A673 (cell line): ENCODE data around the gene PIGN.

ENCODE experiments used
- EZH2 ChIP-seq: fragments of 200-600 bp; sonication (generic); IDR thresholded peaks from 2 replicates; pipeline ENCODE4 v1.6.1; 2017; ENCODE audit warnings: borderline replicate concordance, low read depth, mild to moderate bottlenecking, mixed read lengths, antibody characterized with exemption, low read length; ENCODE audit not compliant: poor library complexity, severe bottlenecking
- TF ChIP-seq, protein P1 (sequence below): fragments of 300-800, 200-600 bp; sonication (generic); conservative IDR thresholded peaks from 2 replicates; pipeline ENCODE4 v1.5.1; 2017; ENCODE audit warnings: low read depth, mild to moderate bottlenecking, antibody characterized with exemption, low read length, moderate library complexity, mixed read lengths

DNA sequence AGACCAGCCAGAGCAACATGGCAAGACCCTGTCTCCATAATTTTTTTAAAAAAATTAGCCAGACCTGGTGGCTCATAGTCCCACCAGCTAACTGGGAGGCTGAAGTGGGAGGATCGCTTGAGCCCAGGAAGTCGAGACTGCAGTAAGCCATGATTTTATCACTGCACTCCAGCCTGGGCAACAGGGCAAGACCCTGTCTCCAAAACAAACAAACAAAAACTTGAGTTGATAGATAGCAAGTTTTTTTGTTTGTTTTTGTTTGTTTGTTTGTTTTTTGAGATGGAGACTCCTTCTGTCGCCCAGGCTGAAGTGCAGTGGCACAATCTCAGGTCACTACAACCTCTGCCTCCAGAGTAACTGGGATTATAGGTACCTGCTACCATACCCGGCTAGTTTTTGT lies 19.0 kb upstream of the PIGN start:
- TF ChIP-seq, protein P1, sequence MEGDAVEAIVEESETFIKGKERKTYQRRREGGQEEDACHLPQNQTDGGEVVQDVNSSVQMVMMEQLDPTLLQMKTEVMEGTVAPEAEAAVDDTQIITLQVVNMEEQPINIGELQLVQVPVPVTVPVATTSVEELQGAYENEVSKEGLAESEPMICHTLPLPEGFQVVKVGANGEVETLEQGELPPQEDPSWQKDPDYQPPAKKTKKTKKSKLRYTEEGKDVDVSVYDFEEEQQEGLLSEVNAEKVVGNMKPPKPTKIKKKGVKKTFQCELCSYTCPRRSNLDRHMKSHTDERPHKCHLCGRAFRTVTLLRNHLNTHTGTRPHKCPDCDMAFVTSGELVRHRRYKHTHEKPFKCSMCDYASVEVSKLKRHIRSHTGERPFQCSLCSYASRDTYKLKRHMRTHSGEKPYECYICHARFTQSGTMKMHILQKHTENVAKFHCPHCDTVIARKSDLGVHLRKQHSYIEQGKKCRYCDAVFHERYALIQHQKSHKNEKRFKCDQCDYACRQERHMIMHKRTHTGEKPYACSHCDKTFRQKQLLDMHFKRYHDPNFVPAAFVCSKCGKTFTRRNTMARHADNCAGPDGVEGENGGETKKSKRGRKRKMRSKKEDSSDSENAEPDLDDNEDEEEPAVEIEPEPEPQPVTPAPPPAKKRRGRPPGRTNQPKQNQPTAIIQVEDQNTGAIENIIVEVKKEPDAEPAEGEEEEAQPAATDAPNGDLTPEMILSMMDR = no peak
- no peak for TF ChIP-seq EZH2
